KOPT-K1 (cell line): ENCODE measurements around the gene NRK.

Experiments used
- H3K27ac ChIP-seq: fragments of 200-600 bp; sonication (generic); 2 replicates; pipeline ENCODE4 v1.5.1; 2016; ENCODE audit warnings: antibody characterized with exemption, mild to moderate bottlenecking, low read depth, low read length; ENCODE audit not compliant: poor library complexity, severe bottlenecking
- H3K36me3 ChIP-seq: fragments of 200-600 bp; sonication (generic); 2 replicates; pipeline ENCODE4 v1.5.1; 2017; ENCODE audit warnings: antibody characterized with exemption, mild to moderate bottlenecking, low read length, moderate library complexity; ENCODE audit not compliant: insufficient read depth
- H3K9me3 ChIP-seq: fragments of 200-600 bp; sonication (generic); 2 replicates; pipeline ENCODE4 v1.5.1; 2017; ENCODE audit warnings: antibody characterized with exemption, low read length, mild to moderate bottlenecking; ENCODE audit not compliant: insufficient read depth, poor library complexity, severe bottlenecking

Gene NRK

GRCh38 chrX:105869701-105870100 lies 47.4 kb downstream of the NRK start:
- H3K9me3 ChIP-seq = no peaks in the 10 kb centered on the region
- no peak overlapping the region for H3K27ac ChIP-seq
- no peaks in the 10 kb centered on the region for H3K36me3 ChIP-seq

GRCh38 chrX:105870445-105870844 lies 48.1 kb downstream of the NRK start:
- Histone ChIP-seq H3K9me3 (no peaks in the 10 kb centered on the region), H3K36me3 (no peaks in the 10 kb centered on the region), H3K27ac (no peak overlapping the region)

DNA sequence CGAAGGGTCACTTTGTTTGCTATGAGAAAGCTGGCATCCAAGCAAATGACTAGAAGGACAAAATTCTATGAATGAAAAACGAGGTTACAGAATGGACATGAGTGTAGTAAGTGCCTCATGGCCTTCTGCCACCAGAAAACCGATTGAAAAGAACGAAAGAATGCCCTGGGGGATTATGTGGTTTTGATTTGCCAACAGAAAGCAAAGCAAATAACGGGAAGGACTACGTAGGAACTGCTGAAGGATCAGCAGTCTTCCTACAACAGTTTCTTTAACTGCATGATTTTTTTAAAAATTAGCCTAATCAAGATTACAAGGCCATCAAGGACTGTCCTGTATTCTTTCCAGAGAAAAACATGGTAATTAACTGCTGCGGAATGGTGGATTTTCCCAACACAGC lies 50.6 kb downstream of the NRK start:
- H3K36me3 ChIP-seq = no peaks in the 10 kb centered on the region
- H3K27ac ChIP-seq = no peak overlapping the region
- no peaks in the 10 kb centered on the region for H3K9me3 ChIP-seq

DNA sequence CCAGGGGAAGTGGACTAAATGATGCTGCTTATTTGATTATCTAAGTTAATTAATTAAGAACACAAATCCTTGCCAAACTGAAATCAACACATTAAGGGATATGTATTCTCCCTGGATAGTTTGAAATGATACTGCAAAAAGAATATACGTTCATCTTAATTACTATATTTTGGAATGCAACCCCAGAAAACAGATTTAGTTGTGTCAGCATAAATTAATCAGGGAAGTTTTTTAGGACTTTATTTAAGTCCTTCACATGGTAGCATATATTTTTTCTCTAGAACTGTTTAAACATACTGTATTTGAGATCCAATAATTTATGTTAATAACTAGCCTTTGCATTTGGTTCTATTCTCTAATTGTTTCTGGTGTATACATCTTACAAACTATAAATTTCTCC lies 52.5 kb downstream of the NRK start:
- Histone ChIP-seq H3K27ac (no peak overlapping the region), H3K9me3 (no peaks in the 10 kb centered on the region), H3K36me3 (no peaks in the 10 kb centered on the region)

- Histone ChIP-seq H3K9me3 (no peaks in the 10 kb centered on the region), H3K36me3 (no peaks in the 10 kb centered on the region), H3K27ac (no peak overlapping the region)
Measured at GRCh38 chrX:105876658-105877057, 54.3 kb downstream of the NRK start.

- Histone ChIP-seq H3K36me3 (no peaks in the 10 kb centered on the region), H3K9me3 (no peaks in the 10 kb centered on the region), H3K27ac (no peak overlapping the region)
Measured at GRCh38 chrX:105880491-105880890, 58.2 kb downstream of the NRK start.

DNA sequence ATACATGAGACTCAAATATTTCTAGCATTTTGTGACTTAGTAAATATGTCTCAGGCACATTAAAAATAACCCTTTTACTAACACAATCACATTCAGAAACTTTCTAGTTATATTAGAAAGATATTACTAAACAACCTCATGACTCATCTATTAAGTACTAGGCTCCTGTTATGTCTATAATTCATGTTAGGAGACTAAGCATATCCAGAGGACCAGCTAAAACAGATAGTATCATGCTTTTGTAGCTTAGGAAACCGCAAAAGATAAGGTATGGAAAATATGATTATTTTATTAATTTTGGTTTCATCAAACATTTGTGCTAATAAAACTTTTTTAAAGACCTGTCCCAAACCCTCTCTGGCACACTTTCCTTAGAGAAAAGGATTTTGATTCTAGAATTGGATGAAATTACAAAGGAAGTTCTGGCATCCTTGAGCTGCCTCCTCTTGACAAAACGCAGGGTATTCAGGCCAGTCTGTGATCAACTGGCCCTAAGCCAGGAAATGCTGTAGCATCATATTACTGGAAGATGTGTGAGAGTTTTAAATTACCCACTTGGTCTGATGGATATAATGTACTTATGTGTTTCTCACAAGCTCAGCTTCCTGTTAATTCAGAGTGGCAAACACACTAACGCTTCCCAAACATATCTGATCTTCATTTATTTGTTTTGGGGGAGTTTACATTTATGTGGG lies 60.4 kb downstream of the NRK start:
- Histone ChIP-seq H3K36me3 (no peaks in the 10 kb centered on the region), H3K9me3 (no peaks in the 10 kb centered on the region), H3K27ac (no peak overlapping the region)

DNA sequence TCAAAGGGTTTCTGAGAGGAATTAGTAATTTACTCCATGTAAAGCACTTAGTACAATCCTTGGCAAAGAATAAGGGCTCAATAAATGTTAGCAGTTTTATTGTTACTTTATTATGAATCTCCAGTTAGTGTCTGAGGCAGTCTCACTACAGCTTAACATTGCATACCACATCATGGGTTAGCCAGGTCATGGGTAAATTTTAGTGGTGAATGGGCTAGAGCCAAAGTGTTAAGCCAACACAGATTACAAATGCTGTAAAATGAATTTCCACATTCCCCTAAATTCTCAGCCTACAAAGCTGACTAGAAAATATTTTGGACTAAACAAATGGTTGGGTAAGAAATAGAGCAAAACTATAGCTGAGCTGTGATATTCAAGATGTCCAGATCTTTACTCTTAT lies 72.4 kb downstream of the NRK start:
- no peaks in the 10 kb centered on the region for H3K9me3 ChIP-seq
- no peak overlapping the region for H3K27ac ChIP-seq
- H3K36me3 ChIP-seq = no peaks in the 10 kb centered on the region

- no peaks in the 10 kb centered on the region for H3K9me3 ChIP-seq
- no peaks in the 10 kb centered on the region for H3K36me3 ChIP-seq
- no peak overlapping the region for H3K27ac ChIP-seq
Measured at GRCh38 chrX:105909576-105909975, 87.2 kb downstream of the NRK start.

DNA sequence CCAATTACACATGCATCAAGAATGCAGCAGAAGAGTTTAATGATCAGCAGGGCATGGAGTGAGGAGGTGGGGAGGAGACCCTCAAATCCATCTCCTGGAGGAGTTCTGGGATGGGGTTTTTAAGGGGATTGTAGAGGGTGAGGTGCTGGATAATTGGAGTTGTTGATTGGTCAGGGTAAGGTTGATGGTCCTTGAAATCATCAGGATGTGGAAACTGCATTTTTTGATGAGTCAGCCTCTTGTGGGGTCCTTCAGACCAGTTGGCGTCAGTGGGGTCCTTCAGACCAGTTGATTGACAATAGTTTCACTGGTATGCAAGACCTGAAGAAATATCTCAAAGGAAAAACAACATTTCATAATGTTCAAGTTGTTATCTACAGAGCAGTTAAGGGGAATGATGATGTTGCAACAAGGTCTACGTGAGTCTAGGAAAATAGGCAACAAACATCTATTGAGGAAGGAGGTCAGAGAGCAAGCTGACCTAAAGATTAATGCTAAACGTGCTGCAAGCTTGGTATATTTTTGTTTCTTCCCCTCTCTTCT lies 88.3 kb downstream of the NRK start:
- no peaks in the 10 kb centered on the region for H3K36me3 ChIP-seq
- H3K9me3 ChIP-seq = no peaks in the 10 kb centered on the region
- H3K27ac ChIP-seq = no peak overlapping the region

DNA sequence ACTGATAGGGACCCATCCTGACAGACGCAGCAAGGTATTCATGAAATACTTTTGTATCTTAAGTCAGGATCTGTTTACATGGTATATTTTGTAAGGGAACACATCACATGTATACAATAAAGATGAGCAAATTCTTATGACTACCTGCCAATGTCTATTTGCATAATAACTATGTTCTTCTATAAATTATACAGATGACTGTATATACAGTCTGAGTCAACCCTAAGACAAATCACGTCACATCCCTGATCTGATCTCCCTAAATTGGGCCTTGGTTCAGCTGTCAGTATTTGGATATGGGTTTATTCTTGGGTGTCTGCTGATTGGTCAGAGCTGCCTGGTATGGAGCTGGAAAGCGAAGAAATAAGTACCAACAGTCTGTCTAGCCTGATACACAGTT lies 122.9 kb downstream of the NRK start:
- Histone ChIP-seq H3K36me3 (no peaks in the 10 kb centered on the region), H3K9me3 (no peaks in the 10 kb centered on the region), H3K27ac (no peak overlapping the region)

GRCh38 chrX:105969487-105969886 lies 147.1 kb downstream of the NRK start:
- Histone ChIP-seq H3K9me3 (no peaks in the 10 kb centered on the region), H3K36me3 (no peaks in the 10 kb centered on the region)

DNA sequence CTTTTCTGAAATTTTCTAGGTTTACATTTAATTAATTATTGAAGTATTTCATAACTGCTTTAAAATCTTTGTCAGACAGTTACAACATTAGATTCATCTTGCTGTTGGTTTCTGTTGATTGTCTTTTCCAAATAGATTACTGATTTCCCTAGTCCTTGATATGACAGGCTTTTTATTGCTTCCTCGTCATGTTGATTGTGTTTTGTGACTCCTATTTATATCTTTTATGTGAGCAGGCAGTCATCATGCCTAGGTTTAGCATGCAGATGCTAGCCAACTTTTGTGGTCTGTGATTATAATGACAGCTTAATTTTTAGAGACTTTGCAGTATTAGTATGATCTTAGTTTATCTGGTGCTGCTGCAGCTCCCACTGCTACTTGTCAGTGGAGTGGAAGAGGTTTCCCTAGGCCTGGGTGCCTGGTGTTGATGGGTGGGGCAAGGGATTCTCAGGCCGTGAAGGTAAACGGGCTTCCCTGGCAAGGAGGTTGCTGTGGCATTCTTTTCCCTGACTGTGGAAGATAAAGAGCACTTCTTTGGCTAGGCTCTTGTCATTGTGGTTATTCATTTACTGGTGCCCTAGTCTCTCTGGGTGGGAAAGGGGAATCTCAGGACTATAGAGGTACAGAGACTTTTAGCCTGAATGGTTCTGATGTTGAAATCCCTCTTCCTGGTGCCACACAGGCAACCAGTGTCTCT lies 150.5 kb downstream of the NRK start:
- Histone ChIP-seq H3K9me3 (no peaks in the 10 kb centered on the region), H3K27ac (no peak overlapping the region), H3K36me3 (no peaks in the 10 kb centered on the region)

More at GRCh38 chrX:105969487-105969886, 147.1 kb downstream of the NRK start:
- no peak overlapping the region for H3K27ac ChIP-seq

DNA sequence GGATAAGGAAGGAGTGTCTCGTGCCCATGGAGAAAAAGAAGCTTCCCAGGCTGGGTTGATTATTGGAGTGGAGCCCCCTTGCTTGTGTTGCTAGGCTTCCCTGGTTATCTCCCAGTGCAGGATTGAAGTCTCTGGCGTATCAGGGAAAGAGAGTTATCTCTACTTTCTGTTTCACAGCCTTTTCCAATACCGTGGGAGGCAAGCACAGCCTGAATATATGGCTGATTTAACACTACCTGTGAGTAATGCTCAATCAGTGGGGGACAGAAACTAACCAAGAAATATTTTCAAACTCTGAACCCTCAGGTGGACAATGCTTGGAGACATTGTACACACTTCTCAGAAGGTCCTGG lies 151.0 kb downstream of the NRK start:
- no peak overlapping the region for H3K27ac ChIP-seq
- H3K9me3 ChIP-seq = no peaks in the 10 kb centered on the region
- H3K36me3 ChIP-seq = no peaks in the 10 kb centered on the region

- Histone ChIP-seq H3K36me3 (no peaks in the 10 kb centered on the region), H3K9me3 (no peaks in the 10 kb centered on the region), H3K27ac (no peak overlapping the region)
Measured at GRCh38 chrX:105975382-105975781, 153.0 kb downstream of the NRK start.
